H9 (cell line): ENCODE results near the gene NCKAP5L. TPM values are rescaled to one million over a fixed set of nuclear protein-coding genes. Genes with fewer than 3 reads are reported as not detected.

Experiments used
- DNase-seq: peaks from one replicate; pipeline ENCODE4 v3.0.0-alpha.2; 2017
- H2AFZ ChIP-seq: one replicate; pipeline ENCODE4 v1.6.1; 2013; ENCODE audit warnings: mild to moderate bottlenecking, low read length, control low read depth, moderate library complexity
- H2AK5ac ChIP-seq: 2 replicates; pipeline ENCODE4 v1.6.1; 2013; ENCODE audit warnings: low read length, control low read depth, mixed read lengths; ENCODE audit not compliant: insufficient read length
- H2BK120ac ChIP-seq: one replicate; pipeline ENCODE4 v1.6.1; 2013; ENCODE audit warnings: low read depth, mild to moderate bottlenecking, low read length, control low read depth, inconsistent platforms; ENCODE audit not compliant: poor library complexity, severe bottlenecking
- H2BK12ac ChIP-seq: 2 replicates; pipeline ENCODE4 v1.6.1; 2013; ENCODE audit warnings: low read length, control low read depth, mixed read lengths, low read depth; ENCODE audit not compliant: insufficient read length
- H2BK15ac ChIP-seq: 2 replicates; pipeline ENCODE4 v1.6.1; 2013; ENCODE audit warnings: low read depth, low read length, control low read depth
- H2BK20ac ChIP-seq: one replicate; pipeline ENCODE4 v1.6.1; 2013; ENCODE audit warnings: low read depth, mild to moderate bottlenecking, low read length, control low read depth, inconsistent platforms; ENCODE audit not compliant: poor library complexity, severe bottlenecking
- H2BK5ac ChIP-seq: 2 replicates; pipeline ENCODE4 v1.6.1; 2013; ENCODE audit warnings: low read length, control low read depth, mixed read lengths; ENCODE audit not compliant: insufficient read length
- H3K14ac ChIP-seq: 2 replicates; pipeline ENCODE4 v1.6.1; 2013; ENCODE audit warnings: low read length, control low read depth; ENCODE audit not compliant: insufficient read depth
- H3K18ac ChIP-seq: 2 replicates; pipeline ENCODE4 v1.6.1; 2013; ENCODE audit warnings: low read depth, mild to moderate bottlenecking, mixed read lengths, low read length, control low read depth; ENCODE audit not compliant: insufficient read length
- H3K23ac ChIP-seq: 2 replicates; pipeline ENCODE4 v1.6.1; 2013; ENCODE audit warnings: low read length, control low read depth, mixed read lengths, low read depth; ENCODE audit not compliant: insufficient read length
- H3K23me2 ChIP-seq: 2 replicates; pipeline ENCODE4 v1.6.1; 2013; ENCODE audit warnings: low read depth, mild to moderate bottlenecking, mixed read lengths, low read length, control low read depth; ENCODE audit not compliant: insufficient read length, poor library complexity, severe bottlenecking
- H3K27ac ChIP-seq: 2 replicates; pipeline ENCODE4 v1.5.1; 2013; ENCODE audit warnings: low read length, control low read depth, mixed read lengths, low read depth; ENCODE audit not compliant: insufficient read length
- H3K27me3 ChIP-seq: 2 replicates; pipeline ENCODE4 v1.6.1; 2013; ENCODE audit warnings: low read length, control low read depth, inconsistent platforms; ENCODE audit not compliant: insufficient read depth
- H3K4ac ChIP-seq: 2 replicates; pipeline ENCODE4 v1.6.1; 2013; ENCODE audit warnings: low read depth, mild to moderate bottlenecking, control low read depth, inconsistent platforms, low read length, moderate library complexity
- H3K4me1 ChIP-seq: 2 replicates; pipeline ENCODE4 v1.6.1; 2013; ENCODE audit warnings: low read length, control low read depth, inconsistent platforms; ENCODE audit not compliant: insufficient read depth
- H3K4me2 ChIP-seq: 2 replicates; pipeline ENCODE4 v1.6.1; 2013; ENCODE audit warnings: low read length, control low read depth, mixed read lengths; ENCODE audit not compliant: insufficient read length, insufficient read depth
- H3K56ac ChIP-seq: 2 replicates; pipeline ENCODE4 v1.6.1; 2013; ENCODE audit warnings: low read depth, mild to moderate bottlenecking, mixed read lengths, low read length, control low read depth; ENCODE audit not compliant: insufficient read length
- H3K79me1 ChIP-seq: 2 replicates; pipeline ENCODE4 v1.6.1; 2013; ENCODE audit warnings: low read depth, mild to moderate bottlenecking, moderate library complexity, low read length, control low read depth, inconsistent platforms; ENCODE audit not compliant: insufficient read depth, poor library complexity, severe bottlenecking
- H3K79me2 ChIP-seq: 2 replicates; pipeline ENCODE4 v1.6.1; 2013; ENCODE audit warnings: low read length, control low read depth, inconsistent platforms; ENCODE audit not compliant: insufficient read depth
- H3K9ac ChIP-seq: 2 replicates; pipeline ENCODE4 v1.6.1; 2013; ENCODE audit warnings: low read length, control low read depth, mixed read lengths; ENCODE audit not compliant: insufficient read length; ENCODE audit errors: extremely low read depth
- H3K9me3 ChIP-seq: one replicate; pipeline ENCODE4 v1.6.1; 2013; ENCODE audit warnings: low read depth, low read length, inconsistent platforms; ENCODE audit not compliant: control insufficient read depth
- H3T11ph ChIP-seq: one replicate; pipeline ENCODE4 v1.6.1; 2013; ENCODE audit warnings: mild to moderate bottlenecking, low read length, control low read depth, inconsistent platforms
- H4K20me1 ChIP-seq: one replicate; pipeline ENCODE4 v1.6.1; 2013; ENCODE audit not compliant: control insufficient read depth, insufficient read length, insufficient read depth
- H4K5ac ChIP-seq: 2 replicates; pipeline ENCODE4 v1.6.1; 2013; ENCODE audit warnings: low read depth, mild to moderate bottlenecking, mixed read lengths, low read length, control low read depth; ENCODE audit not compliant: insufficient read length
- H4K8ac ChIP-seq: replicated peaks from 2 replicates; pipeline ENCODE4 v1.6.1; 2013; ENCODE audit warnings: low read length, control low read depth, mixed read lengths, low read depth; ENCODE audit not compliant: insufficient read length
- H4K91ac ChIP-seq: 2 replicates; pipeline ENCODE4 v1.6.1; 2013; ENCODE audit warnings: low read depth, mild to moderate bottlenecking, moderate library complexity, mixed read lengths, low read length, control low read depth; ENCODE audit not compliant: insufficient read length
- H3K27ac Mint-ChIP-seq, 3 experiments: 2 replicates in 2 of 3; 3 replicates in 1 of 3; pipeline ENCODE4 v1.8.0; 2020 to 2021; ENCODE audit warnings: mixed read lengths in 3 of 3, mild to moderate bottlenecking in 1 of 3, moderate library complexity in 1 of 3
- H3K27me3 Mint-ChIP-seq: 2 replicates; pipeline ENCODE4 v1.8.0; 2021; ENCODE audit warnings: low read depth, mild to moderate bottlenecking, moderate library complexity, mixed read lengths
- H3K36me3 Mint-ChIP-seq, 3 experiments: 2 replicates in 2 of 3; 3 replicates in 1 of 3; pipeline ENCODE4 v1.8.0; 2020 to 2021; ENCODE audit warnings: low read depth in 3 of 3, mixed read lengths in 3 of 3; ENCODE audit not compliant: insufficient read depth in 1 of 3
- H3K4me1 Mint-ChIP-seq, 2 experiments: 2 replicates each; pipeline ENCODE4 v1.8.0; 2020; ENCODE audit warnings: mixed read lengths in 2 of 2
- H3K4me3 Mint-ChIP-seq, 2 experiments: 2 replicates in 1 of 2; 3 replicates in 1 of 2; pipeline ENCODE4 v1.8.0; 2020 to 2021; ENCODE audit warnings: mild to moderate bottlenecking in 2 of 2, mixed read lengths in 2 of 2, moderate library complexity in 1 of 2
- H3K9me3 Mint-ChIP-seq, 2 experiments: 2 replicates in 1 of 2; 3 replicates in 1 of 2; pipeline ENCODE4 v1.8.0; 2020; ENCODE audit warnings: mild to moderate bottlenecking in 2 of 2, mixed read lengths in 2 of 2, moderate library complexity in 1 of 2
- CTCF ChIP-seq: fragments of 200-600 bp; sonication (generic); conservative IDR thresholded peaks from 3 replicates; pipeline ENCODE4 v1.8.0; 2021; ENCODE audit warnings: antibody characterized with exemption, mild to moderate bottlenecking
- WGBS: extraction: QIAGEN DNeasy Blood & Tissue Kit; methylation state at CpG from one replicate; pipeline ENCODE4 v1.1.7; 2013; ENCODE audit warnings: missing lambda C conversion rate, low lambda C conversion rate, mixed read lengths; ENCODE audit not compliant: insufficient read length; ENCODE audit errors: extremely low coverage; 5-methylcytosine and 5-hydroxymethylcytosine counted together
- total RNA-seq: library from RNA; stranded (reverse); gene quantifications from 2 replicates; pipeline ENCODE4 v1.2.1, GENCODE V29; 2021

NCKAP5L gene
- total RNA-seq, 1 experiment from 2014 or later: 27.7 TPM

GRCh38 chr12:49825360-49825970, 2.7 kb downstream of the NCKAP5L start:
- H3K27ac ChIP-seq: no peak overlapping the region
- H2BK12ac ChIP-seq: no peak overlapping the region
- H2AK5ac ChIP-seq: no peak overlapping the region
- H3K27me3 ChIP-seq: no peaks in the 10 kb centered on the region
- H3K9ac ChIP-seq: no peak overlapping the region
- H3K23ac ChIP-seq: no peak overlapping the region
- H3K4ac ChIP-seq: no peak overlapping the region
- no peak overlapping the region for H4K91ac ChIP-seq
- H3K4me2 ChIP-seq: no peak overlapping the region
- no peak overlapping the region for H3K14ac ChIP-seq
- no peaks in the 10 kb centered on the region for H4K20me1 ChIP-seq
- H2BK20ac ChIP-seq: no peak overlapping the region
- no peaks in the 10 kb centered on the region; a peak in 1 of 5 replicates for H3K9me3 Mint-ChIP-seq
- no peak overlapping the region for H4K5ac ChIP-seq
- H3K27ac Mint-ChIP-seq: peak overlapping the region in 2 of 3 experiments; percentile 8 to 73; a peak in 2 of 7 replicates
- H3K79me1 ChIP-seq: peaks cover 4% of the 10 kb centered on the region
- no peak overlapping the region for H3K56ac ChIP-seq
- DNase-seq: no peak
- H4K8ac ChIP-seq: no peak overlapping the region
- no peak for TF ChIP-seq CTCF
- H2BK15ac ChIP-seq: no peak overlapping the region
- no peak overlapping the region for H2BK120ac ChIP-seq
- H3K9me3 ChIP-seq: no peaks in the 10 kb centered on the region
- peak overlapping the region in 1 of 2 experiments; percentile 41; a peak in 2 of 5 replicates for H3K4me3 Mint-ChIP-seq
- no CpG with 5 or more reads among the region's 5 CpGs for WGBS
- H3T11ph ChIP-seq: no peak overlapping the region
- no peak overlapping the region for H2BK5ac ChIP-seq
- peaks cover 2% of the 10 kb centered on the region for H3K4me1 ChIP-seq
- peaks cover 16% of the 10 kb centered on the region for H3K23me2 ChIP-seq
- no peak overlapping the region for H3K18ac ChIP-seq
- peaks cover 13 to 14% (median 14%) of the 10 kb centered on the region in 3 experiments for H3K36me3 Mint-ChIP-seq
- no peak overlapping the region for H2AFZ ChIP-seq
- H3K4me1 Mint-ChIP-seq: peaks cover 45 to 62% of the 10 kb centered on the region in 2 experiments
- H3K79me2 ChIP-seq: peaks cover 2% of the 10 kb centered on the region; the same call in 1 of the 2 replicates
- no peaks in the 10 kb centered on the region for H3K27me3 Mint-ChIP-seq
